Activated T-helper 2 cell treated with anti-CD3 and anti-CD28 coated beads, Interferon-gamma antibody, Interleukin-2, Interleukin-4, amounts not matched to agents 10 μg/mL and 5 μg/mL and 100 μg/mL, durations not matched to agents 14 hours and 24 hours and 36 hours (primary cell): ENCODE results near the gene ITGA5. TPM values are rescaled to one million over a fixed set of nuclear protein-coding genes. Genes with fewer than 3 reads are reported as not detected.

Source experiments
- DNase-seq: peaks from one replicate; pipeline ENCODE4 v3.0.0; 2021; ENCODE audit warnings: low spot score
- H3K27ac Mint-ChIP-seq: one replicate; pipeline ENCODE4 v1.8.0; 2021; ENCODE audit warnings: mixed read lengths
- H3K27me3 Mint-ChIP-seq: one replicate; pipeline ENCODE4 v1.8.0; 2021; ENCODE audit warnings: low read depth, mixed read lengths
- H3K36me3 Mint-ChIP-seq: one replicate; pipeline ENCODE4 v1.8.0; 2021; ENCODE audit warnings: low read depth, mixed read lengths
- H3K4me1 Mint-ChIP-seq: one replicate; pipeline ENCODE4 v1.8.0; 2021; ENCODE audit warnings: low read depth, mixed read lengths
- H3K4me3 Mint-ChIP-seq: one replicate; pipeline ENCODE4 v1.8.0; 2021; ENCODE audit warnings: low read depth, mild to moderate bottlenecking, moderate library complexity, mixed read lengths
- H3K9me3 Mint-ChIP-seq: one replicate; pipeline ENCODE4 v1.8.0; 2021; ENCODE audit warnings: mixed read lengths
- intact Hi-C: fragments of 100-400 bp; cut with micrococcal nuclease; formaldehyde crosslinking; loops from one replicate; pipeline ENCODE4 v1.15.1; 2023
- total RNA-seq: library from RNA; stranded (reverse); gene quantifications from 2 replicates; pipeline ENCODE4 v1.2.3, GENCODE V29; 2022

The ITGA5 gene
- total RNA-seq, 1 donor from 2014 or later: 41.4 TPM

GRCh38 chr12:54376596-54376995 lies 42.5 kb downstream of the ITGA5 start:
- intact Hi-C loops: loop anchor here (10.0 kb wide), 1 partner anchor 362 kb away; no protein-coding TSS in a partner anchor
- H3K9me3 Mint-ChIP-seq: no peaks in the 10 kb centered on the region
- peaks cover 11% of the 10 kb centered on the region for H3K4me1 Mint-ChIP-seq
- peaks cover 12% of the 10 kb centered on the region for H3K27me3 Mint-ChIP-seq
- H3K36me3 Mint-ChIP-seq: no peaks in the 10 kb centered on the region
- H3K27ac Mint-ChIP-seq: no peak overlapping the region
- DNase-seq: no peak
- H3K4me3 Mint-ChIP-seq: no peak overlapping the region

- intact Hi-C loops: loop anchor here (10.0 kb wide), 1 partner anchor 360 kb away; no protein-coding TSS in a partner anchor
- H3K4me1 Mint-ChIP-seq: peaks cover 11% of the 10 kb centered on the region
- H3K27me3 Mint-ChIP-seq: peaks cover 12% of the 10 kb centered on the region
- no peak for DNase-seq
- H3K27ac Mint-ChIP-seq: no peak overlapping the region
- H3K4me3 Mint-ChIP-seq: no peak overlapping the region
- no peaks in the 10 kb centered on the region for H3K36me3 Mint-ChIP-seq
- no peaks in the 10 kb centered on the region for H3K9me3 Mint-ChIP-seq
Measured at GRCh38 chr12:54375259-54375579, 43.8 kb downstream of the ITGA5 start.

- peaks cover 12% of the 10 kb centered on the region for H3K27me3 Mint-ChIP-seq
- intact Hi-C loops: loop anchor here (10.0 kb wide), 1 partner anchor 360 kb away; no protein-coding TSS in a partner anchor
- H3K4me1 Mint-ChIP-seq: peaks cover 10% of the 10 kb centered on the region
- no peak overlapping the region for H3K4me3 Mint-ChIP-seq
- H3K9me3 Mint-ChIP-seq: no peaks in the 10 kb centered on the region
- no peak for DNase-seq
- H3K27ac Mint-ChIP-seq: no peak overlapping the region
- no peaks in the 10 kb centered on the region for H3K36me3 Mint-ChIP-seq
Measured at GRCh38 chr12:54374562-54375258, 44.4 kb downstream of the ITGA5 start.

- H3K9me3 Mint-ChIP-seq: no peaks in the 10 kb centered on the region
- no peak for DNase-seq
- intact Hi-C loops: loop anchor here (10.0 kb wide), 1 partner anchor 359 kb away; no protein-coding TSS in a partner anchor
- peaks cover 12% of the 10 kb centered on the region for H3K4me1 Mint-ChIP-seq
- H3K36me3 Mint-ChIP-seq: no peaks in the 10 kb centered on the region
- no peak overlapping the region for H3K4me3 Mint-ChIP-seq
- peak overlapping the region; percentile 38 for H3K27ac Mint-ChIP-seq
- H3K27me3 Mint-ChIP-seq: peaks cover 12% of the 10 kb centered on the region
Measured at GRCh38 chr12:54373649-54374561, 45.2 kb downstream of the ITGA5 start.

GRCh38 chr12:54372113-54372806 lies 46.8 kb downstream of the ITGA5 start:
- intact Hi-C loops: loop anchor here (10.0 kb wide), 1 partner anchor 357 kb away; no protein-coding TSS in a partner anchor
- H3K27me3 Mint-ChIP-seq: peaks cover 5% of the 10 kb centered on the region
- no peak for DNase-seq
- H3K27ac Mint-ChIP-seq: no peak overlapping the region
- H3K9me3 Mint-ChIP-seq: no peaks in the 10 kb centered on the region
- peaks cover 20% of the 10 kb centered on the region for H3K4me1 Mint-ChIP-seq
- no peak overlapping the region for H3K4me3 Mint-ChIP-seq
- H3K36me3 Mint-ChIP-seq: no peaks in the 10 kb centered on the region

GRCh38 chr12:54371328-54372112 lies 47.5 kb downstream of the ITGA5 start:
- DNase-seq: no peak
- H3K27me3 Mint-ChIP-seq: no peaks in the 10 kb centered on the region
- intact Hi-C loops: loop anchor here (10.0 kb wide), 1 partner anchor 357 kb away; no protein-coding TSS in a partner anchor
- H3K4me3 Mint-ChIP-seq: no peak overlapping the region
- no peaks in the 10 kb centered on the region for H3K9me3 Mint-ChIP-seq
- H3K27ac Mint-ChIP-seq: no peak overlapping the region
- H3K4me1 Mint-ChIP-seq: peaks cover 20% of the 10 kb centered on the region
- H3K36me3 Mint-ChIP-seq: no peaks in the 10 kb centered on the region

- Mint-ChIP-seq H3K4me1 (peaks cover 20% of the 10 kb centered on the region), H3K9me3 (no peaks in the 10 kb centered on the region), H3K36me3 (no peaks in the 10 kb centered on the region), H3K27ac (no peak overlapping the region), H3K27me3 (no peaks in the 10 kb centered on the region), H3K4me3 (peak overlapping the region; percentile 9)
- intact Hi-C loops: loop anchor here (10.0 kb wide), 1 partner anchor 355 kb away; no protein-coding TSS in a partner anchor
- no peak for DNase-seq
Measured at GRCh38 chr12:54370171-54370730, 48.8 kb downstream of the ITGA5 start.

GRCh38 chr12:54369597-54370131 lies 49.4 kb downstream of the ITGA5 start:
- peaks cover 23% of the 10 kb centered on the region for H3K4me1 Mint-ChIP-seq
- intact Hi-C loops: loop anchor here (10.0 kb wide), 1 partner anchor 355 kb away; no protein-coding TSS in a partner anchor
- no peaks in the 10 kb centered on the region for H3K9me3 Mint-ChIP-seq

GRCh38 chr12:54368709-54369596 lies 50.1 kb downstream of the ITGA5 start:
- no peak overlapping the region for H3K27ac Mint-ChIP-seq
- H3K4me3 Mint-ChIP-seq: peak overlapping the region; percentile 53

More at GRCh38 chr12:54369597-54370131, 49.4 kb downstream of the ITGA5 start:
- H3K4me3 Mint-ChIP-seq: peak overlapping the region; percentile 53
- no peaks in the 10 kb centered on the region for H3K36me3 Mint-ChIP-seq
- DNase-seq: no peak
- H3K27ac Mint-ChIP-seq: no peak overlapping the region
- no peaks in the 10 kb centered on the region for H3K27me3 Mint-ChIP-seq

GRCh38 chr12:54368025-54368708 lies 50.9 kb downstream of the ITGA5 start:
- Mint-ChIP-seq H3K4me3 (no peak overlapping the region), H3K27ac (no peak overlapping the region)
- intact Hi-C loops: loop anchor here (1.0 kb wide), 3 partner anchors 11 to 147 kb away; no protein-coding TSS in a partner anchor

More at GRCh38 chr12:54368709-54369596, 50.1 kb downstream of the ITGA5 start:
- H3K4me1 Mint-ChIP-seq: peaks cover 30% of the 10 kb centered on the region
- no peaks in the 10 kb centered on the region for H3K9me3 Mint-ChIP-seq
- no peaks in the 10 kb centered on the region for H3K27me3 Mint-ChIP-seq
- no peaks in the 10 kb centered on the region for H3K36me3 Mint-ChIP-seq
- intact Hi-C loops: loop anchor here (1.0 kb wide), 3 partner anchors 10 to 148 kb away; no protein-coding TSS in a partner anchor
- peak; percentile 79 for DNase-seq

More at GRCh38 chr12:54368025-54368708, 50.9 kb downstream of the ITGA5 start:
- H3K4me1 Mint-ChIP-seq: peaks cover 32% of the 10 kb centered on the region
- no peak for DNase-seq
- H3K36me3 Mint-ChIP-seq: no peaks in the 10 kb centered on the region
- no peaks in the 10 kb centered on the region for H3K9me3 Mint-ChIP-seq
- no peaks in the 10 kb centered on the region for H3K27me3 Mint-ChIP-seq
